ENCODE results near the gene GJB6. TPM values are rescaled to one million over a fixed set of nuclear protein-coding genes. Genes with fewer than 3 reads are reported as not detected.
"Not testable (repeated sequence)": the region's sequence is repeated elsewhere in the genome, so short reads cannot be mapped to it uniquely, and the experiment has no call there.

The GJB6 gene
- polyA plus RNA-seq (ENCODE audit: insufficient read length) = not detected

DNA sequence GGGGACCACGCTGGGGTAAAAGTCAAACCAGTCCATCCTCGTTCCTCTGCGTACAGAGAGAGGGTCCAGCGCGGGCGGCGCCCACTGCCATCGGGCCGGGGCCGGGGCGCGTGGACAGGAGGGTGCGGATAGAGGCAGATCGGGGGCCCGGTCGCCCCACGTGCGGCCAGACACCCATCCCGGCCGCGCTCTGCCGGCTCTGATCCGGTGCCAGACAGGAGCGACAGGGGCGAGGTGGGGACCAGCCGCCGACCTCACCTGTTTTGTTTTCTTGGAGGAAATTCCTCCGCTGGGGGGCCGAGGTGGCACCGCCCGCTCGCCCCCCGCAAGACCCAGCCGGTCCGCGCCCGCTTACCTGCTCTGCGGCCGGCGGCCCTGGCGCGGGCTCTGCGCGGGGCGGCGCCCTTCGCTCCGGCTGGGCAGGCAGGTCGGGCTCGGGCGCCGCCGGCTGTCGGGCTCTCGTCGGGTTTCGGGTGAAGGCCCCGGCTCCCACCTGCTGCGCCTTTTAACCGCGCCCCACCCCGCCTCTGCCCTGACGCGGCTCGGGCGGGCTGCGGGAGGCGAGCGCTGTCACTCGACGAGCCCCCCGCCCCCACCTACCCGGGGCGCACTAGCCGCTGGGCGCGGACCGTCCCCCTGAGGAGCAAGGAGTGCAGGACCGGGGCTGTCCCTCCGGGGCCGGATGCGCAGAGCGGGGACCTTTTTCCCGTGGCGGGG, at the start of gene GJB6:
Gene GJB6 (minus strand): TSS at position 481 of the 717 bp plus-strand sequence. CDS start 8,839 bp downstream, outside the sequence.
- no peak for DNase-seq (ENCODE audit: low read depth)

DNA sequence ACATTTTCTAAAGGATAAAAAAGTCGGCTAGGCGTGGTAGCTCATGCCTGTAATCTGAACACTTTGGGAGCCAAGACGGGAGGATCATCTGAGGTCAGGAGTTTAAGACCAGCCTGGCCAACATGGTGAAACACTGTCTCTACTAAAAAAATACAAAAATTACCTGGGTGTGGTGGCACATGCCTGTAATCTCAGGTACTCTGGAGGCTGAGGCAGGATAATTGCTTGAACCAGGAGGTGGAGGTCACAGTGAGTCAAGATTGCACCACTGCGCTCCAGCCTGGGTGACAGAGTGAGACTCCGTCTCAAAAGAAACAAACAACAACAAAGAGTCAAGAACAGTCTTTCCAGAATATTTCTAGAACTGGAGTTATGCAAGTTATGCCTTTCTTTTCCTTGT, 44.8 kb upstream of the GJB6 start:
- not testable (repeated sequence) for DNase-seq (ENCODE audit: low read depth)

DNA sequence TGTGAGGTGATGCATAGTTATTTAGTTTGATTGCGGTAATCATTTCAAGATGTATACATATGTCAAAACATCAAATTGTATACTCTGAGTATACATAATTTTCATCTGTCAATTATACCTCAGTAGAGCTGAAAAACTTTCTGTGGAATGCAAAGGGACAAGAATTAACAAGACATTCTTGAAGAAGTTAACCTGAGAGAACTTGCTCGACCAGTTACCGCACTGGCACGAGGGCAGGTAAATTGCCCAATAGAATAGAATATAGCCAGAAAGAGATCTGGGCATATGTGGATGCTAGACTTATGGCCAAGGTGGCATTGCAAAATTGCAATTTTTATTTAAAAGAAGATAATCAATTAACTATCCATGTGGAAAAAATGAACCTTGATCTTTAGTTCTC, 42.3 kb upstream of the GJB6 start:
- DNase-seq (ENCODE audit: low read depth) = no peak

DNA sequence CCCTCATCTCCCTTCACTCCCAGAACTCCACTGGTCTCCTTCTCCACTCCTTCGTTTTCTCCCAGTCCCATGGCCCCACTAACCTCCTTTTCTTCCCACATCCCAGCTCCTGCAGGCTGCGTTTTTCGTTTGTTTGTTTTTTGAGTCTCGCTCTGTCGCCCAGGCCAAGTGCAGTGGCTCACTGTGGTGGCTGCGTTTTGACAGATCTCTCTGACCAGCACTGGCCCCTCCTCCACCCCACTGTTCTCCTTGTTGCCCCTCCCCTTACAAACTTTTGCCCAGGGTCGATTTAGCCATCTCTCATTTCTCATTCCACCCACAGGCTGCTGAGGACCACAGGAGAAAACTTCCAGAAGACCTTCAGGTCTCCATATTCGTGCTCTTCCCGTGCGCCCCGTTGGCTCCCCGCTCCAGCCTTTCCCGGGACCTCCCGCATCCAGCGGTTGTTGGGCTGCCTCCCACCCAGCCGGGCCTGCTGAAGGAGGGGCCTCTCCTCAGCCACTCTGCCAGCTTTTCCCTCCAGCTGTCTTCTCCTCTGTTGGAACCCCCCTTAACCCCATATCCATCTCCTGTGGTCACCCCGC, 40.6 kb upstream of the GJB6 start:
- no peak for DNase-seq (ENCODE audit: low read depth)

DNA sequence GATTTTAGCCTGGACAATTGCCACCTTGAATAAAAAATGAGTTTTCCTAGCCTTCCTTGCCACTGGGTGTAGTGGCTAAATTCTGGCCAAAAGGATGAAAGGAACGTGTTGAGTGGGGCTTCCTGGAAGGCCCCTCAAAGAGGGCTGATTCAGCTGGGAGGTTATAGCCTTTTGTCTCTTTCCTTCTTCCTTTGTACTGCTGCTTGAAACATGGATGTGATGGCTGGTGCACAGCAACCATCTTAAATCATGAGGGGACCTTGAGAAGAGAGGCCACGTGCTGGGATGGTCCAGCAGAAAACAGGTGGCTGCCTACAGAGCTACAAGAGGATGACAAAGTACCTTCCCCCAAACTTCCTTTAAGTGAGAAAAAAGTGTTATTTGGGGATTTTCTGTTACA, 40.0 kb upstream of the GJB6 start:
- DNase-seq (ENCODE audit: low read depth) = no peak

DNA sequence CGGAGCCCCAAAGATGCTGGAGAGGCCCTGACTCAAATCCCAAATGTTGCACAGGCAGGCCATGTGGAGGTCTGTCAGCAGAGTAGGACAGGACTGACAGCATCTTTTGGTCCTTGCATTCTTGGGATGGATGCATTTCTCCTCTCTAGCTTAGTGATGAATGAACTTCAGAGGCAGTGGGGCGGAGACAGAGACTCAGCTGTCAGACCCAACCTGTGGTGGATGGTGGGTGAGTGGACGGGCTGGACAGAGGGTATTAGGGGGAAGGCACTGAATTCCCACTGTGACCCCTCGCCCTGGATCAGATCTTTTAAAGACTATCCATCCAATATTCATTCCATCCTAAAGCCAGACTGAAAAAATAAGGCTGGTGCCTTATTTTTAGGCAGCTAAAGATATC, 39.3 kb upstream of the GJB6 start:
- DNase-seq (ENCODE audit: low read depth) = no peak

DNA sequence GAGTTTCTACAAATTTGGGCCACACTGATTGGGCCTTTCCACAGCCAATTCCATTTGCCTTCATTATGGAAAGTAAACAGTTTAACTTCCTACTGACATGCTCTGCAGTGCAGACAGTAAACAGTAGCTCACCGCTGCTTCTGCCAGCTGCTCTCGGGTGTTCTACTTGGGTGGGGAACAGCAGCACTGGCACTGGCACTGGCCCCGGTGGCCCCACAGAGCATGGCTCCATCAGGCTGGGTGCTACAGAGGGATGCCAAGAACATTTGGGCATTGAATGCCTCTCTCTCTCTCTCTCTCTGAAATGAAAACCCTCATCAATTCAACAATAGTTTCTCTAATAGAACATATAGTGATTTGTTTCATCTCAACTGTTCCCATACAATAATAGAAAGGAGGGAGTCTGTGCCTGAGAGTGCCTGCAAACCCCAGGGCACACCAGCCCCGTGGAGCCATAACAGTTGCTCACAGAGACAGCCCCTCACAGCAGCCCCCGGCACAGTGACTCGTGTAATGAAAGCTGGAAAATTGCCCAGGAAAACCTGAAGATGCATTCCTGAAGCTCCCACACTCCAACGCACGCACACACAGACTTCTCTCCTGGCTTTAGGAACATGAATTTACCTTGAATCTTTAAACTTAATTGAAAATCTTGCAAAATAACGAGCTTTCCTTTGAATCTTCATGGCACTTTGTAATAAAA, 38.2 kb upstream of the GJB6 start:
- no peak for DNase-seq (ENCODE audit: low read depth)

DNA sequence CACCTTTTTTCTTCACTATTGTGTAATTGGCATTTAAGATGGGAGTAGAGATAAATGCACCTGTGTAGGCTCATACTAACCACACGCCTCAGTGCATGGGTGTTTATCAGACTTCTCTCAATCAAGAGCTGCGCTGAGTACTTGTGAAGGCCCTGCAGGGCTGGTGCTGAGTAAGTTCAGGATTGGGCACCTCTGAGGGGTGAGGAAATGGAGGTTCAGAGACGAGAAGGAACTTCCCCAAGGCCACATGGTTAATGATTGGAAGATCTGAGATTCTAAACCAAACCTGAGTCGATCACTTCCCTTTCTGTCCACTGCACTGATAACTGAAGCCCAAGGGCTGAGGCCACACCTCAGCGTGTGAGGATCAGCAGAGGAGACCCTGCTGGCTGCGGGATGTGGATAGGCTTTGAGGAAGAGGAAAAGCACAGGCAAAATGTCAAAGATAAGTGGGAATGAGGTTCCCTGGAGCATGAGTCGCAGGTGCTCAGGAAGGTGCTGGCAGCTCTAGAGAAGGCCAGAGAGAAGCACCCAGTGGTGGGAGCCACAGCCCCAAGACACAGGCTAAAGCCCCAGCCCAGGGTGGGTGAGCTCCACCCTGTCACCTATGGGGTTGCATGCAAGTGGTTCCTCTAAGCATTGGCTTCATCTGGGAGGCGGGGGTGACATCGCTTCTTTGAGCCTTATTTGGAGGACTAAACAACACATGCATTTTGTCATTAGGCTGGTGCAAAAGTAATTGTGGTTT, 32.3 kb upstream of the GJB6 start:
- no peak for DNase-seq (ENCODE audit: low read depth)

DNA sequence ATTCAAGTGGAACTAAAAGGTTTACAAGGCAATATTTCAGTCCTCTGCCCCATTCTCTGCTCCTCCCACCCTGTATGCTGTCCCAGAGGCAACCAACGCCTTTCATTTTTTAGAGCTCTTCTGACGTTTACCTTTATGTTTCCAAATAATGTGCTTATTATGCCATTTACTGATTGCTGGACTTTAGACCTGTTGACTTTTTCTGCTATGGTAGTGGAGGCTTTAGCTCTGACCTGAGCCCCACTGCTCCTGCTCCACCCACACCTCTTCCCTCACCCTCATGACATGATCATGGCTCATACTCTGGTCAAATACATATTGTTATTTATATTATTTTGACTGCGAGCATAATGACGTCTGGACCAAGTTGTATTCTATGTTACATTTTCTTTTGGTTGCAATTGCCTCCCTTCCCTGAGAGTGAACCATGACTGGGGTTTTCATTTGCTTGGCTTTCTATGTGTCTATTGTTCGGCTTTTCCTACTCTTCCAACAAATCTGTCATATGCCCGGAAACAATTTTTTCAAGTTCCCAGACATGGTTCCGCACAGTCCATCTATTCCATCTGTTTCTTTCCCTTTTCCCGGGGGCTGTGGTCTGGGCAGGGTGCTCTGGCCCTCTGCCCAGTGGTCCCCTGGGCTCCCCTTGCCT, 31.4 kb upstream of the GJB6 start:
- no peak for DNase-seq (ENCODE audit: low read depth)

DNA sequence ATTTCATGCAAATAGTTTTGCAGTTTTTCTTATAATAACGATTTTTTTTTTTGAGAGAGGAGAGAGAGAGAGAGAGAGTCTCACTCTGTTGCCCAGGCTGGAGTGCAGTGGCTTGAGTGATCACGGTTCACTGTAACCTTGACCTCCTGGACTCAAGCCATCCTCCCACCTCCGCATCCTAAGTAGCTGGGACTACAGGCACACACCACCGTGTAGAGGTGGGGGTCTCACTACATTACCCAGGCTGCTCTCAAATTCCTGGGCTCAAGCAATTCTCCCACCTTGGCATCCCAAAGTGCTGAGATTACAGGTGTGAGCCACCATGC, 26.8 kb upstream of the GJB6 start:
- DNase-seq (ENCODE audit: low read depth) = no peak

DNA sequence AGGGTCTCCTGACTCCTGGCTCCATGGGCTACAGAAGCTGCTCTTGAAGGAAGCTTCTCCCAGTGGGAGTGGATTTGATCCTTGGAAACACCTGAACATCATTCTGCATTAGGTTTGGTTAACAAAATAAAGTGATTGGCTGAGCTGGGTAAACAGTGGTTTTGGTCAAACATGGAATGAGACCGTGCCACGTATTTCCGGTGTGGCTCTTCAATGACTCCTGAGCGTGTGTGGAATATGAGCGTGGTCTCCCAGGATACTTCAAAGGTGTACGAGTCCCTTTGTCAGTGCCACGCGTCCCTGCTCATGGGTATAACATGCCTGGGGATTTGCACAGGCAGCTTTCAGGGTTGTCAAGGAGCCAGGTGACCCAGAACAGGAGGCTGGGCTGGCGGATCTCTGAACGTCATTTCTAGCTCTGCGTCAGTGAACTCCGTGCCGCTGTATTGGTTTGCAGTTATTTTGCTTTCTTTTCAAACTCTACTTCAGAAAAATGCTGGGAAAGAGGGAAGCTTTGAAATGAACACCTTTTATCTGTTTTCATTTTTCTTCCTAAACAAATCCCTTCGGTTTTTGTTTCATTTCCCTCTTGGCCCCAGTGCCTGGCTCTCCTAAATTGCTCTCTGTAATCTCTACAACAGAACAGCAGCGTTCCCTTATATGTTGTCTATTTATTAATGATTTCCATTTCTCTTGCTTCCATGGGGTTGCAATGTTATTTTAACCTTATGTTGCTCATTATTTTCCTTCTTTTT, 26.3 kb upstream of the GJB6 start:
- DNase-seq (ENCODE audit: low read depth) = no peak

DNA sequence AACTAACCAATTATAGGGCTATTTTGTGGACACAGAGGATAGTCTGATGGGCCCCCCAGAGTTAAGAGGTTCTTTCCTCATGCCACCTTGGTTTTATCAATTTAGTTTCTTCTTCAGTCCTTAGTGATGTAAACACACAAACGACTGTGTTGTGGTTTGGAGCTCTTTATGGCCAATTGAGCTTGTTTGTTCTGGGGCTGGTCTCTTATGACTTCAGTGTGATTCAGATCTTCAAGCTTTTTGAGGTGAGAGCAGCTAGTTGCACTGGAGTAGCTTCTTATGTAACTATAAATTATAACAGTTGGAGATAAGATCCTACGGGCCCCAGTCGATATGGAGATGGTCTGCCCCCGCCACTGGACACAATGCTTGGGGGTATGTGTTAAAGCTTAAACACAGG, 22.0 kb upstream of the GJB6 start:
- no peak for DNase-seq (ENCODE audit: low read depth)

DNA sequence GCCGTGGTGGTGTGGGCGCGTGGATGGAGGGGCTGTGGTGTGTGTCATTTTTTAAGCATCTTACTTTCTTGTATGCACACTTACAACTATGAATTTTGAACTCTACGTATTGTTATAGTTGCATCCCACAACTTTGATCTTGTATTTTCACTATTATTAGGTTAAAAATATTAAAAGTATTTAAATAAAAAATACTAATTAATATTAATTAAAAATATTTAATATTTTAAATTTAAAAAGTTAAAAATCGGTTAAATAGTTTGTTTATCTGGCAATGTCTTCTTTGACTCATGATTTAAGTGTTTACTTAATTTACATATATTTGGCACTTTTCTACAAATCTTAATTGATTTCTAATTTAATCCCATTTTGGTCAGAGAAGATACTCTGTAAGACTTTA, 17.8 kb upstream of the GJB6 start:
- DNase-seq (ENCODE audit: low read depth) = no peak

DNA sequence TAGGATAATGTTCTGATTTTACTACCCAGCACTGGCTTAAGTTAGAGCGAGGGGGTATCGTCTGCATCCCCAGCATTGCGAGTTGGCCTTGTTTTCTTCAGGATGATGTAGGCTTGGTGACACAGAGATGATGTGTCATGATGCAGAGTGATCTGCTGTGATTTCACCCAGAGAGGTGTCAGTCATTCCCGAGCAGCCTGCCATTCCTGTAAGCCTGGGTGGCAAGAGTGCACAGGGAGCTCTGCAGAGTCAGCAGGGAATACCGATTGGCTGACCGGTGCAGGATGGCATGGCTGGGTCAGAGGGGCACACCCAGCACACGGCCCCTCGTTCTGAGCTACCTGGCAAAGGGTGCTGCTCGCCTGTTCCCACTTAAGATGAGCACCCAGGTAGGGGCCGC, 15.8 kb upstream of the GJB6 start:
- no peak for DNase-seq (ENCODE audit: low read depth)

DNA sequence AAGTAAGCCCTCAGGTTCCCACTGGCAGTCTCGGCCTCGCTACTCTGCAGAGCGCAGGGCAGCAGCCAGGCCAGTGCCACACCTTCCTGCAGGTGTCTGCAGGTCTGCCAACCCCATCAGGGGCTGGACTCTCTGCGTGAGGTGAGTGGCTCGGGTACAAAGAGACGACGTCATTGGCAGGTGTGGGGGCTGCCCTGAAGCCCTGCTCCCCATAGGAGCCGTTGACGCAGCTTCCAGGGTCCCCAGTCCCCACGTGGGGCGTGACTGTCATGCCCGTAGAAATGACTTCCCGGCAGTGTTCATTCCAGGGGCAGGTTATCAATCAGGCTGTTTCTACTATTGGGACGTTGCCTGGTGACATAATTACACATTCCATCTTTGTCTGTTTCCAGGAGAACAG, 15.3 kb upstream of the GJB6 start:
- no peak for DNase-seq (ENCODE audit: low read depth)

DNA sequence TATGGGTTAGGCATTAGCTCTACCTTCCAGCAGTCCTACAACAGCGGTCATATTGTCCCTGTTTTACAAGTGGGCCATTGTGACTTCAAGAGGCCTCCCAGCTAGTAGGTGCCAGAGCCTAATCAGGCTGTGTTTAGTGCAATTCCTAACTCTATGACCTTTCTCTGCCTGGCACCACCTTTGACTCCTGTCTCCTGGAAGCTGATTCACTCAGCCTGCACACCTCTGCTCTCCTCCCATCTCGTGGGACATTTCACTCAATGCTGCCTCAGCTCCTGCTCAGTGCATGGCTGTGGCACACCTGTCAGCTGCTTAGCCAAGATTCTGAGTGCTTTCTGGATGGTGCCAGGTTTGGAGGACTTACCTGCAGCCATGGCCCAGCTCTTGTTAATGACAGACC, 9.5 kb upstream of the GJB6 start:
- DNase-seq (ENCODE audit: low read depth) = no peak

DNA sequence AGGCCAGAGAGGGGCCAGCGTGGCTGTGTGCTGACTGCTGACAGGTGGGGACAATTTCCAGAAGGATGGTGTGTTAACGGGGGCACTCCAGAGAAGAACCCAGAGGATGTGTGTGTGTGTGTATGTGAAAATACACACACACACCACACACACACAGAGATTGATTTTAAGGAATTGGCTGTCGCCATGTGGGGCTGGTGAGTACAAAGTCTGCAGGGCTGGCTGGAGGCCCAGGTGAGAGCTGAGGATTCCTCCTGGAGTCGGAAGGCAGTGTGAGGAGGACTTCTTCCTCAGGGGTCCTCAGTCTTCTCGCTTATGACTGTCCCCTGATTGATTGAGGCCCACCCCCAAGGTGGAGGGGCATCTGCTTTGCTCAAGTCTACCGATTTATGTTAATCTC, 7.6 kb upstream of the GJB6 start:
- no peak for DNase-seq (ENCODE audit: low read depth)

DNA sequence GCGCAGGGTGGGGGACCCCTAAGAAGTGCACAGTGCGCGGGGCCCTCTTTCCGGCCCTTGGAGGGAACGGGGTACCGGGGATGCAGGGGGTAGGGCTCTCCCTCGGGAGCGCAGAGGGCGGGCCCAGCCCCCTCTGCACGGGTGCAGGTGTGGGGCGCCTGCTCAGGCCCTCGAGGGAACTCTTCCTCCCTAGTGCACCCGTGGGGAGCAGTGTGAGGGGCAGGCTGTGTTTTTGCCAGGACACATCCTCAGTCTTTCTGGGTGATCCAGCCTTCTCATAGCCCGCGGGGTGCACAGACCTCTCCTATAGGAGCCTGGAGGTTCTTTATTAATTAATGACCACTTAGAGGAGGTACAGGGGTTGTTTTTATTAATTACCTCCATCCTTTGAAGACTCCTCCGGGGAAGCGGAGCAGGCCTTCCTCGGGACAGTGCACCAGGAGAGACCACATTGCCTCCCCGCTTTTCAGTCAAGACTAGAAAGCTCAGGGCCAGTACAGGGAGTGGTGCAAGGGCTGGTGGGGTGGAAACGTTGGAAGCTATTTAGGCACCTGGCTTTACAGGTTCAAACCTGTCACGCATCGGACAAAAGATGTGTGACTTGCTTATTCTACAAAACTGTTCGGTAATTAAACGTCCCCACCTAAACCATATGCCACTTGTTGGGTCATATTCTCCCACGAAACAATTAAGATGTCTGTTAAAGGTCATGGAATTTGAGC, 598 bp upstream of the GJB6 start:
- DNase-seq (ENCODE audit: low read depth) = no peak

DNA sequence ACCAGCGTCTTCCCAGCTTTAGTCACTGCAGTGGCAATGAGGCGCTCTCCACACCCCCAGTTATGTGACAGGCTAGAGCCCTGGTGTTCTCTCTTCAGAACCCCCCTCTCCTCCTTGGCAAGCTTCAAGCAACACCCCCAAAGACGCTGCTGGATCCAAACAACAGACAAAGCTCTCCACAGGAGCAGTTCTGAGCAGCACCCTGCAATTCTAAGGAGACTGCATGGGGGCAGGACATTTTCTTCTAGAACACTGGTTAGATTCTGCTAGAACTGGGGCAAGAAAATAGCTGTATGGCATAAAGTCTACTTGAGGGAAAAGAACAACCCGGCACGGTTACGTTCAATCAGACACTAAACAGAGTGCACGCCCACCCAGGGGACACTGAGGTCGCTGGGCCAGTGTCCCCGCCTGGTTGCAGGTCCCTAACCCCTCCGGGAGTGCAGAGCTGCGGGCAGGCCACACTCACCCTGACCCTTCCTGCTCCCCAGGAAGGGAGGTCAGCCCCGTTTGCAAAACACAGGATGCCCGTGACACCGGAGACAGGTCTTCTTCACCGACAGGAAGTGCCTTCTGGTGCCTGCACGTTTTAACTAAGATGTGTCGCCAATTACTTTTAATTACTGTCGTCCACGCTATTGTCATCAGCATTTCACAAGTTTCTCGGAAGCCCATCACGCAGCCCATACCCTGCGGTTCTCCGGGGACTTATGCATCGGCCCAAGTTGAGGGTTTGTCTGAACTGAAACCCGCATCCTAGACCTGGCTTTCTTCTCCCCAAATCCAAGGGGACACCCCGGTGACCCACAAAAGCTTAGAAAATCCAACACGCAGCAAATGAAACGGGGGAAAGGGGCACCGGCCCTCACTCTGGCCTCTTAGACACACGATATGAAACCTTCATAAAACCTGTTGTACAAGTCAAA, 943 bp downstream of the GJB6 start:
- DNase-seq (ENCODE audit: low read depth) = no peak

DNA sequence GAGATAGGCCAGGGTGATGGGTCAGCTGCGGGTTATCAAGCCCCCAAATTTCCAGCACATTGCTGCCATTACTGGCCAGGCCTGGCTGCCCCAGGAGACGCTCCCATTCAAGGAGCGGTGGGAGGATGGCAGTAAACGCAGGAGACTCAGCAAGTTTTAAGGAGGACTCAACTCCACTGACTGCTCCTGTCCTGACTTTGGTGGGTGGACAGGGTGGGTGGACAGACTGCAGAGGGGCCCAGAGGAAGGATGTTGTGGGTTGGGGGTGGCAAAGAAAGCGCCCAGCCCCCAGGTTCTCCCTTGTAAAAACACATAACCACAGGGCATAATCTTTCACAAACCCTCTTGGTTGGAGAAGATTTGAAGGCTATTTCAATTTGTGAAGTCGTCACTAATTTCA, 4.4 kb downstream of the GJB6 start:
- no peak for DNase-seq (ENCODE audit: low read depth)
